AG04449 (cell line): ENCODE results near the gene PTPN7.

Experiments
- CTCF ChIA-PET: fragments of 350-600 bp; formaldehyde crosslinking; extraction: SDS; loops from one replicate; lab custom pipeline; 2021; ENCODE audit warnings: antibody characterized with exemption; lab: Yijun Ruan, JAX
- POLR2A ChIA-PET: fragments of 400-600, 350-600 bp; formaldehyde crosslinking; extraction: SDS; loops from one replicate; lab custom pipeline; 2020; ENCODE audit warnings: antibody characterized with exemption, inconsistent platforms; lab: Yijun Ruan, JAX
- DNase-seq: peaks from one replicate; pipeline ENCODE4 v3.0.0-alpha.2; 2010; ENCODE audit warnings: low read depth, low spot score
- H3K4me3 ChIP-seq: 2 replicates; pipeline ENCODE4 v1.5.1; 2011; ENCODE audit warnings: low read depth, mild to moderate bottlenecking, control low read depth, low read length
- CTCF ChIP-seq: IDR thresholded peaks from one replicate; pipeline ENCODE4 v1.5.1; 2011; ENCODE audit warnings: mild to moderate bottlenecking, moderate library complexity, low read length, control low read depth, inconsistent platforms; ENCODE audit not compliant: insufficient read depth; ENCODE audit errors: missing control alignments

PTPN7 gene

GRCh38 chr1:202179828-202180750, 19.7 kb upstream of the PTPN7 start:
- ChIA-PET CTCF (interaction anchor here (0.6 to 12.8 kb wide), 7 partner anchors 9 to 579 kb away, joined by 3 to 479 read pairs (median 5); partner anchors contain the start of gene LGR6), POLR2A (no interaction called here)
- no peak for TF ChIP-seq CTCF
- no peak overlapping the region for H3K4me3 ChIP-seq
- DNase-seq = no peak

- ChIA-PET CTCF (interaction anchor here (1.2 to 4.9 kb wide), 5 partner anchors 8 to 140 kb away, joined by 3 to 52 read pairs (median 29); partner anchors contain the start of gene LGR6), POLR2A (no interaction called here)
- DNase-seq = no peak
- TF ChIP-seq CTCF = no peak
- no peak overlapping the region for H3K4me3 ChIP-seq
Observed at GRCh38 chr1:202176949-202177927, 16.8 kb upstream of the PTPN7 start.

- H3K4me3 ChIP-seq = no peak overlapping the region
- DNase-seq = no peak
- ChIA-PET CTCF (interaction anchor here (1.0 to 4.9 kb wide), 7 partner anchors 11 to 174 kb away, joined by 3 to 52 read pairs (median 4); partner anchors contain the start of gene LGR6), POLR2A (no interaction called here)
- TF ChIP-seq CTCF = no peak
Observed at GRCh38 chr1:202173993-202174392, 13.6 kb upstream of the PTPN7 start.

- no peak overlapping the region for H3K4me3 ChIP-seq
- TF ChIP-seq CTCF = no peak
- no peak for DNase-seq
- ChIA-PET CTCF (interaction anchor here (1.0 kb wide), 1 partner anchor 18 kb away, joined by 3 read pairs; no protein-coding TSS in a partner anchor), POLR2A (no interaction called here)
Observed at GRCh38 chr1:202172015-202172355, 11.6 kb upstream of the PTPN7 start.

GRCh38 chr1:202171292-202172014, 11.1 kb upstream of the PTPN7 start:
- ChIA-PET POLR2A (no interaction called here), CTCF (interaction anchor here (1.0 to 1.1 kb wide), 2 partner anchors 15 to 17 kb away, joined by 3 read pairs; no protein-coding TSS in a partner anchor)
- no peak for DNase-seq
- no peak for TF ChIP-seq CTCF
- no peak overlapping the region for H3K4me3 ChIP-seq
